ENCODE data around the gene PPM1H. TPM values are rescaled to one million over a fixed set of nuclear protein-coding genes. Genes with fewer than 3 reads are reported as not detected.

PPM1H gene
- total and polyA plus RNA-seq, 4 donors = 22.0 to 35.8 (median 26.0) TPM

DNA sequence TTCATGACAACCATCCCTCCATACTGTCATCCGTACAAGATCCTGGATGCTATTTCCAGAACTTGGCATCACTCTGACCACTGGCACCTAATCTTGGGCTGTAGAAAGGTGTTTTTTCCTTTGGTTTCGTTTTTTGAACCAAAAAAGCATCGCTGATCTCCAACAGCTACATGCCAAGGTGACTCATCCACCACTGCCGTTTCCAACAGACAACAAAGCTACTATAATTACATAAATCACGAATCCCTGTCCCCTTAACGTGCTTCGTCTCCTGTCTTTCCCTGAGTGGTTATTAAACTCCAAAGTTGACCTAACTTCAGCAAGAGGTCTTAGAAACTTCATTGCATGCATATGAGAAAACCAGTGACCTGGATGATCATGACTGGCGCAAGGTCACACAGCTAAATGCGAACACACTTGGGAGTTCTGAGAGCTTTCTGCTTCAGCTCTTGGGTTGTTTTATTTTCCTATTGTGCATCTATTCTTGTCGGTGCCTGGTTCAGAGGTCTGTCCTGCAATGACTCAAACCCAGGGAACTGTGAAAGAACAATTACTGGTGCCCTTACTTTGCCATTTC is 99.9 kb downstream of the PPM1H start:
- no peak overlapping the region for H3K4me3 ChIP-seq (ENCODE audit: low read depth, low read length)
- H3K27me3 ChIP-seq (ENCODE audit: control insufficient read depth, insufficient read depth, low read length) = no peaks in the 10 kb centered on the region
- no peaks in the 10 kb centered on the region for H3K9me3 ChIP-seq (ENCODE audit: control insufficient read depth, insufficient read depth, low read length)
- no peak overlapping the region for H3K27ac ChIP-seq (ENCODE audit: low read depth, low read length)
- DNase-seq (ENCODE audit: low read depth in 4 of 6, low spot score in 6 of 6) = no peak
- H3K36me3 ChIP-seq (ENCODE audit: control insufficient read depth, insufficient read depth, low read length) = no peaks in the 10 kb centered on the region
- 54% methylated on average over 9 of the region's 10 CpGs for WGBS (ENCODE audit: insufficient coverage)
- H3K4me1 ChIP-seq (ENCODE audit: control insufficient read depth, insufficient read depth, low read length) = no peaks in the 10 kb centered on the region

DNA sequence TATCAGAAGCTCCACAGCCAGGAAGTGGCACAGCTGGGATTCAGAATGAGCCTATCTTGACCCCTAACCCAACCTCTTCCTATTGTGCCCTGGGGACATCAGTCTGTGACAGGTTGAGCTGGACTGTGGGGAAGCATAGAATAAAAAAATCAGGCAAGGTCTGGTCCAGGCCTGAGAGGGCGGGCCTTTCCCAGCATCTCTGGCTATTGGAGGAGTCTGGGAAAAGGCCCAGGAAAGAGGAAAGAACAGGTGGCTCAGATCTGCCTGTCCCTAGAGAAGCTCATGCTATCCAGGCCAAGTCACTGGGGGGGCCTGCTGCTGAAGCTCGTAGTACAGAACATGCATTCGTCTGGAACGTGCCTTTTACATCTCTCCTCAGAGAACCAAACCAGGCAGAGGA is 100.5 kb downstream of the PPM1H start:
- H3K4me1 ChIP-seq (ENCODE audit: control insufficient read depth, insufficient read depth, low read length) = no peaks in the 10 kb centered on the region
- DNase-seq (ENCODE audit: low read depth in 4 of 6, low spot score in 6 of 6) = no peak
- no peak overlapping the region for H3K27ac ChIP-seq (ENCODE audit: low read depth, low read length)
- H3K9me3 ChIP-seq (ENCODE audit: control insufficient read depth, insufficient read depth, low read length) = no peaks in the 10 kb centered on the region
- H3K27me3 ChIP-seq (ENCODE audit: control insufficient read depth, insufficient read depth, low read length) = no peaks in the 10 kb centered on the region
- 59% methylated on average over 4 of the region's 4 CpGs for WGBS (ENCODE audit: insufficient coverage)
- no peak overlapping the region for H3K4me3 ChIP-seq (ENCODE audit: low read depth, low read length)
- no peaks in the 10 kb centered on the region for H3K36me3 ChIP-seq (ENCODE audit: control insufficient read depth, insufficient read depth, low read length)

DNA sequence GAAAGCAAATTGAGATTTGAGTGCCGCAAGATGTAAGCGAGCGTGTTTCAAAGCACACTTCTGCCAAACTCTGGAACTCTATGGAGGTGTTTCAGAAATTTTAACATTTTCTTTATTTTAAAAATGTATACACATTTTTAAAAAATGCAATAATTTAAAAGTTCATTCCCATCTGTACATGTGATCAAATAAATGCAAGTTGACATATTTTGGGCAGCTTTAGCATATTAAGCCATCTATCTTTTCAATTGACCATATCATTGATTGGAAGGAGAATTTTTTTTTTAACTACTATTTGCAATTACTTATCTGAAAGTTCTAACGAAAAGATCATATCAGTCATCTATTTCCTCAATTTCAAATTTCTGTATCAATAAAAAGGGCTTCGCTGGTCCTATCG is 101.3 kb downstream of the PPM1H start:
- Histone ChIP-seq H3K27ac (ENCODE audit: low read depth, low read length) (no peak overlapping the region), H3K4me1 (ENCODE audit: control insufficient read depth, insufficient read depth, low read length) (no peaks in the 10 kb centered on the region), H3K4me3 (ENCODE audit: low read depth, low read length) (no peak overlapping the region), H3K9me3 (ENCODE audit: control insufficient read depth, insufficient read depth, low read length) (no peaks in the 10 kb centered on the region), H3K36me3 (ENCODE audit: control insufficient read depth, insufficient read depth, low read length) (no peaks in the 10 kb centered on the region), H3K27me3 (ENCODE audit: control insufficient read depth, insufficient read depth, low read length) (no peaks in the 10 kb centered on the region)
- WGBS (ENCODE audit: insufficient coverage) = 100% methylated on average over 1 of the region's 6 CpGs
- DNase-seq (ENCODE audit: low read depth in 4 of 6, low spot score in 6 of 6) = no peak

DNA sequence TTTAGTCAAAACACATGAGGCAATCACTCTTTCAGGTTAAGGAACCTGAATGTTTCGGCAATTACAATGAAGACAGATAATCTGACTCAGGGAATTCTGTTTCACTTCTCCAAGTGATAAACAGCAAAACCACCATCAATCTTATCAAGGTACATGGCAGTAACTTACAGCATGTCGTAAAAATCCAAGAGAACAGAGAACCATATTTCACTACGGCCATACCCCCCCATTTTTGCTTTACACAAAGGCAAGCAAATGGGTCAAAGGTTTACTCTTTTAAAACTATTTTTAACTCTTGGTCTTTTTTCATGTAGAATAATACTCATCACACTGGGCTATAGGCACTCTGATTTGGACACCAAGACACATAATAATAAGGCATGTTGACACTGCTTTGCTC is 102.4 kb downstream of the PPM1H start:
- no peaks in the 10 kb centered on the region for H3K9me3 ChIP-seq (ENCODE audit: control insufficient read depth, insufficient read depth, low read length)
- no peaks in the 10 kb centered on the region for H3K36me3 ChIP-seq (ENCODE audit: control insufficient read depth, insufficient read depth, low read length)
- WGBS (ENCODE audit: insufficient coverage) = 93% methylated on average over 3 of the region's 3 CpGs
- no peak overlapping the region for H3K27ac ChIP-seq (ENCODE audit: low read depth, low read length)
- no peaks in the 10 kb centered on the region for H3K4me1 ChIP-seq (ENCODE audit: control insufficient read depth, insufficient read depth, low read length)
- H3K4me3 ChIP-seq (ENCODE audit: low read depth, low read length) = no peak overlapping the region
- no peak for DNase-seq (ENCODE audit: low read depth in 4 of 6, low spot score in 6 of 6)
- H3K27me3 ChIP-seq (ENCODE audit: control insufficient read depth, insufficient read depth, low read length) = no peaks in the 10 kb centered on the region

DNA sequence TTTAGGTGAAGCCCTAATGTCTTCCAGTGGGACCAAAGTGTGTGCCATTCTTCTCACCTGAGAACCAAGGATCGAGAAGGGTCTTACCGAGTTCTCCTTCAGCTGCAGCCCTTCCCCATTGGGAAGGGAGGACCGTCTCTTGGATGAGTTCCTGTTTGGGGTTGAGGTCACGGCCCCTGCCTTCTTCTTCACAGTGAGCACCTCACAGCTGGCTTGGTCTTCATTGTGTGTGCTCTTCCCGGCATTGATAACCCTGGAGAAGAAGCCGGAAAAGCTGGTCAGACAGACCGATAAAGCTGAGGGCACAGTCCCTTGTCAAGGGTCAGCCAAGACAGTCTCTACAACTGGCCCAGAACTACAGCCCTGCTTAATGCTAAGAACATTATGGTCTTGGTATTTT is 102.9 kb downstream of the PPM1H start:
- H3K27me3 ChIP-seq (ENCODE audit: control insufficient read depth, insufficient read depth, low read length) = no peaks in the 10 kb centered on the region
- no peaks in the 10 kb centered on the region for H3K4me1 ChIP-seq (ENCODE audit: control insufficient read depth, insufficient read depth, low read length)
- WGBS (ENCODE audit: insufficient coverage) = 82% methylated on average over 4 of the region's 7 CpGs
- no peak overlapping the region for H3K4me3 ChIP-seq (ENCODE audit: low read depth, low read length)
- no peak for DNase-seq (ENCODE audit: low read depth in 4 of 6, low spot score in 6 of 6)
- no peak overlapping the region for H3K27ac ChIP-seq (ENCODE audit: low read depth, low read length)
- no peaks in the 10 kb centered on the region for H3K9me3 ChIP-seq (ENCODE audit: control insufficient read depth, insufficient read depth, low read length)
- no peaks in the 10 kb centered on the region for H3K36me3 ChIP-seq (ENCODE audit: control insufficient read depth, insufficient read depth, low read length)

DNA sequence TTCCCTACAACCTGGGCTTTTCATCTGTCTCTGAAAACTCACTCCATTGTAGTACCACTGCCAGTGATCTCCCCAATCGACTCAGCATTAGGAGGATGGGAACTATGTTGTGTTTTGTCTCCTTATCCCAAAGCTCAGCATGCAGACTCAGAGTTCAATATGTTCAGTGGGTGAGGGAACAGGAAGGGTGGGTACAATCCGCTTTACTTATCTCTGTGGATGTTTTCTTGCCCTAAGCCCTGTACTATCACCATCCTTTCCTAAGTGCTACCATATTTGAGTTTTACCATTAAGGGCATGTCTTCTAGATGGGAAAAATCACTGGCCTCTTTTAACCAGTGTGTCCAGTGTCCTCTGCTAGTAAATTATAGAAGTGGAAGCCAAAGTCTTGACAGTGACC is 107.1 kb downstream of the PPM1H start:
- Histone ChIP-seq H3K27ac (ENCODE audit: low read depth, low read length) (no peak overlapping the region), H3K4me3 (ENCODE audit: low read depth, low read length) (no peak overlapping the region), H3K27me3 (ENCODE audit: control insufficient read depth, insufficient read depth, low read length) (no peaks in the 10 kb centered on the region), H3K36me3 (ENCODE audit: control insufficient read depth, insufficient read depth, low read length) (no peaks in the 10 kb centered on the region), H3K4me1 (ENCODE audit: control insufficient read depth, insufficient read depth, low read length) (no peaks in the 10 kb centered on the region), H3K9me3 (ENCODE audit: control insufficient read depth, insufficient read depth, low read length) (no peaks in the 10 kb centered on the region)
- no CpG with 5 or more reads among the region's 2 CpGs for WGBS (ENCODE audit: insufficient coverage)
- no peak for DNase-seq (ENCODE audit: low read depth in 4 of 6, low spot score in 6 of 6)

DNA sequence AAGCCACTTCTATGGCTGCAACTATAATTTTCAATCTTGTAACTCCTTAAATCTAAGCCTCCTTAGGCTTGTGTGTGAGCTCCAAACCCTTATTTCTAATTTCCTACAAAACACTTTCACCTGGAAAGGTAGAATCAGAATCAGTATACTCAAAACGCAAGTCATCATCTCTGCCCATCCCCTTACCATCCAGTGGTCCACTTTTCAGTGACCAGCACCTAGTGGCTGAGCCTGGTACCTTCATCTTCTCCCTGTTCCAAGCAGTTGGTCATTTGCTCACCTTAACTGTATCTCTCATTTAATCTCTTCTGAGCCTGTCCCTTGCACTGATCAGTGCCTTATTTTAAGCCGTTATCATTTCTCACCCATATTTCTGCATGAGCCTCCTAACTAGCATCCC is 107.9 kb downstream of the PPM1H start:
- WGBS (ENCODE audit: insufficient coverage) = 91% methylated on average over 2 of the region's 2 CpGs
- Histone ChIP-seq H3K36me3 (ENCODE audit: control insufficient read depth, insufficient read depth, low read length) (no peaks in the 10 kb centered on the region), H3K9me3 (ENCODE audit: control insufficient read depth, insufficient read depth, low read length) (no peaks in the 10 kb centered on the region), H3K4me3 (ENCODE audit: low read depth, low read length) (no peak overlapping the region), H3K4me1 (ENCODE audit: control insufficient read depth, insufficient read depth, low read length) (no peaks in the 10 kb centered on the region), H3K27ac (ENCODE audit: low read depth, low read length) (no peak overlapping the region), H3K27me3 (ENCODE audit: control insufficient read depth, insufficient read depth, low read length) (no peaks in the 10 kb centered on the region)
- DNase-seq (ENCODE audit: low read depth in 4 of 6, low spot score in 6 of 6) = no peak

DNA sequence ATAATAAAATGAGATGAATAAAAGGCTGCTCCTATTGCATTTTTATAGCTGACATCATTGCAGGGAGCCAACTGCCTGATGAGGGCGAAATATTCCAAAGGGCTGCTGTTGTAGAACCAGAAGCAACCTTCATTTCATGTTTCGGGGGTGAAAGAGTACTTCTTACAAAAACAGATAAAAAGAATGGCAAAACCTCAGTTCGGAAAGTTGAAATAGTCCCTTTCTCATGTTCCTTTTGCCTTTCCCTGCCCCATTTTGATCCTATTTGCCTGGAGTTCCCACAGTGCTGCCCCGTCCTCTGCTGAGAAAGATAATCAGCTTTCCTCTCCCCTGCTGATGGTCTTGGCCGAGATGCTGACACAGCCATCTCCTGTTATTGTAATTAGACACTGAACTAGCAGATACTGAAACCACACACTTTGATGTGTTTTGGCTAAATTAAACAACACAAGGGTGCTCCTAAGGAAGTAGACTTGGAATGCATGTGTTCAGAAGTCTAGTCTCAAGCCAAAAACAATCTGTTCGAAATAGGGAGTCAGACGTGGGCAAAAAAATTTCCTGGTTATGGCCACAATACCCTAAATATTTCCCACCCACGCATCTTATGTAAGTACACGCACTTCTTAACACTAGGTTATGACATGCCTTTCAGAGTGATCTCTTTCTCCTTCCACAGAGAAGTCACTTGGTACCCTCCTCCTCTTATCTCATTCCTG is 117.2 kb downstream of the PPM1H start:
- 52% methylated on average over 5 of the region's 9 CpGs for WGBS (ENCODE audit: insufficient coverage)
- H3K9me3 ChIP-seq (ENCODE audit: control insufficient read depth, insufficient read depth, low read length) = no peaks in the 10 kb centered on the region
- H3K4me1 ChIP-seq (ENCODE audit: control insufficient read depth, insufficient read depth, low read length) = no peaks in the 10 kb centered on the region
- peak overlapping the region; percentile 59 for H3K27ac ChIP-seq (ENCODE audit: low read depth, low read length)
- H3K27me3 ChIP-seq (ENCODE audit: control insufficient read depth, insufficient read depth, low read length) = no peaks in the 10 kb centered on the region
- DNase-seq (ENCODE audit: low read depth in 4 of 6, low spot score in 6 of 6) = peak in 2 of 6 donors; percentile 72 to 80
- H3K4me3 ChIP-seq (ENCODE audit: low read depth, low read length) = no peak overlapping the region
- H3K36me3 ChIP-seq (ENCODE audit: control insufficient read depth, insufficient read depth, low read length) = no peaks in the 10 kb centered on the region

DNA sequence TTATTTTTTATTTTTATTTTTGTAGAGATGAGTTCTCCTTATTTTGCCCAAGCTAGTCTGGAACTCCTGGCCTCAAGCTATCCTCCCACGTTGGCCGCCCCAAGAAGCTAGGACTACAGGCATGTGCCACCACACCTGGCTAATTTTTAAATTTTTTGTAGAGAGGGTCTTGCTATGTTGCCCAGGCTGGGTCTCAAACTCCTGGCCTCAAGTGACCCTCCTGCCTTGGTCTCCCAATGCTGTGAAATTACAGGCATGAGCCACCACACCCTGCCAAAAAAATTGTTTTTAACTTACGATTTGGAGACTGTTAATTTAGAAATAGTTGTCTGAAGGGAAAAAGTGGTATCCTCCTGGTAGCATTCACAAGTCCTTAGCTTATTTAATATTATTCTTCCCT is 120.7 kb downstream of the PPM1H start:
- Histone ChIP-seq H3K27me3 (ENCODE audit: control insufficient read depth, insufficient read depth, low read length) (no peaks in the 10 kb centered on the region), H3K36me3 (ENCODE audit: control insufficient read depth, insufficient read depth, low read length) (no peaks in the 10 kb centered on the region), H3K4me1 (ENCODE audit: control insufficient read depth, insufficient read depth, low read length) (no peaks in the 10 kb centered on the region), H3K27ac (ENCODE audit: low read depth, low read length) (no peak overlapping the region), H3K4me3 (ENCODE audit: low read depth, low read length) (no peak overlapping the region), H3K9me3 (ENCODE audit: control insufficient read depth, insufficient read depth, low read length) (no peaks in the 10 kb centered on the region)
- WGBS (ENCODE audit: insufficient coverage) = no CpG with 5 or more reads among the region's 3 CpGs
- no peak for DNase-seq (ENCODE audit: low read depth in 4 of 6, low spot score in 6 of 6)
